GM12891 (cell line): ENCODE data around the gene GATAD1.

Experiments
- POLR2A ChIP-seq: IDR thresholded peaks from 2 replicates; pipeline ENCODE4 v1.6.1; 2011; ENCODE audit warnings: low read depth, low read length, control low read depth
- POLR2AphosphoS5 ChIP-seq: IDR thresholded peaks from 2 replicates; pipeline ENCODE4 v1.6.1; 2011; ENCODE audit warnings: low read depth, low read length, control low read depth
- SPI1 ChIP-seq: IDR thresholded peaks from 2 replicates; pipeline ENCODE4 v1.6.1; 2011; ENCODE audit warnings: low read depth, low read length, control low read depth
- TAF1 ChIP-seq: IDR thresholded peaks from 2 replicates; pipeline ENCODE4 v1.6.1; 2011; ENCODE audit warnings: low read depth, low read length, control low read depth

- TF ChIP-seq POLR2AphosphoS5 (no peak), POLR2A (peak; percentile 27; the same call in 1 of the 2 replicates), SPI1 (peak; percentile 68), TAF1 (peak; percentile 80)
These were observed at the start of gene GATAD1 for GRCh38 chr7:92447345-92448204.
